Left ventricle myocardium superior (tissue), 1 donor: ENCODE results near the gene AHR. TPM values are rescaled to one million over a fixed set of nuclear protein-coding genes. Genes with fewer than 3 reads are reported as not detected.

Experiments used
- ATAC-seq: fragments of 200-7000 bp; cut with Tn5 transposase; one replicate; pipeline ENCODE4 v1.9.1; 2020; ENCODE audit warnings: mild to moderate bottlenecking, moderate library complexity
- DNase-seq: peaks from one replicate; pipeline ENCODE4 v3.0.0-alpha.2; 2020
- intact Hi-C: fragments of 100-400 bp; cut with micrococcal nuclease; formaldehyde crosslinking; loops from one replicate; pipeline ENCODE4 v1.11.0; 2022
- total RNA-seq: library from RNA; stranded (reverse); fragmentation: NEBNext Ultra II Directional; extraction: Animal tissue kit (Norgen Biotek cat#: 25700); gene quantifications from one replicate; pipeline ENCODE4 v1.2.1, GENCODE V29; 2021
- donor health status: DM: no; HTN: yes; CAD: no; lungs with severe emphysema.

The AHR gene
- total RNA-seq, 1 donor from 2014 or later = 37.9 TPM

DNA sequence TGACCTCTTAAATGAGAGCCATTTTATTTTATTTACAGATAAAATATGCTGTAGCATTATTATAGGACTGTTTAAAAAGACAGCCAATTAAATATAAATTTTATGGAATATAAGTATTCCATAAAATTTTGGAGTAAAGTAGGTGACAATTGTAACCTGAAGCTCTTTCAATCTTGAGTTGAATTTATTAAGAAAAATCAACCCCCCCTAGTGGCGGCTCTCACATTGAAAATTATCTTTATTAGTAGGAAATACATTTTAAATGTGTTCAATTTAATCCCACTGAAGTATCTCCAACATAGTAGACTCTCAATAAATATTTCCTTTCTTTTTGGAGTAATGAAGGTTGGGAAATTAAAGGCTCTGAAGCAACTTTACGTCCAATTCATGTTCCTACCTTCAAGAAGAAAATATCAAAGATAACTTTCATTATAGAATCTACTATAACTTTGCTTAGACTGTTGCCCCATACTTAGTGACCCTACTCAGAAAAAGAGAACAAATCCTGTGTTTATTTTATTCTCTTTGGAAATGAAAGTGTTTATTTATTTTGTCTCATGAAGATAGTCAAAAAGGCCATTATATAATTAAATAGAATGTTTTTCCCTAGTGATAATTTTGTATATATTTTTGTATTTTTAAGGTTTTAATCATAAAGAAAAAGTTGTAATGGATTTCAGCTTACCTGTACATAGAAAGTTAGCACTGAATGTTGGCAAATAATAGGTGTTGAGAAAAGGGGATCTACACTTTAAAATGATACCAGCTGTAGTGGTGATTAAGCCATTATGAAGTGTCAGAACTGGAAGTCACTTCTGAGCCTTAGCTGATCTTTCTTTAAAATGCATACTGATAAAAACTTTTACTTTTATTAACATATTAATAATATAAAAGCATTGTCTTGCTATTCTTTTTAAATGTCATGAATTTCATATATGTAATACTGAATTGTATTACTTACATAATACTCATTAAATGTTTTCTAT lies 3.3 kb downstream of the AHR start:
- DNase-seq = no peak
- no peak for ATAC-seq
- intact Hi-C loops = loop anchor here (10.0 kb wide), 1 partner anchor 317 kb away; no protein-coding TSS in a partner anchor

DNA sequence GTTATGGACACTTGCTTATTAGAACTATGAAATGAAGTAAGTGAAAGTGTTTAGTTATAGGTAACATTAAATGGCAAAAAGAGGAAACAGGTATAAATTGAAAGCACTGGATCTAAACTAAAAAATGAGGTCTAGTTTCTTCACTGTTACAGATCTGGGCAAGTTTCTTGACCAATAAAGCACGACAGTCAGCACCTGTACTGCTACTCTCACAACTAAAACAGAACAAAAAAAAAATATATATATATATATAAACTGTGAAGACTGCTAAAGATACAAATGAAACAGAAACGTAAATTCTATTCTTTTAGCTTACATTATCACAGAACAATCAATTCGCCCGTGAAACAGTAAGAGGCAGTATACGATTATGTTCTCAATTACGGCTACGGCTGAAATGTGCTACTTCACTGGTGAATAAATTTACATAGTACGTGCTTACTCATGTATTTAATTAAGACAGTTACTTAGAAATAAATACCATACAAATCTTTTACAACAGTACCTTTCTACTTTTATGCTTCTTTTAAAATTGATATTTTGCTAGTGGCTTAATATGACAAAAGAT lies 4.2 kb downstream of the AHR start:
- intact Hi-C loops = loop anchor here (10.0 kb wide), 1 partner anchor 318 kb away; no protein-coding TSS in a partner anchor

DNA sequence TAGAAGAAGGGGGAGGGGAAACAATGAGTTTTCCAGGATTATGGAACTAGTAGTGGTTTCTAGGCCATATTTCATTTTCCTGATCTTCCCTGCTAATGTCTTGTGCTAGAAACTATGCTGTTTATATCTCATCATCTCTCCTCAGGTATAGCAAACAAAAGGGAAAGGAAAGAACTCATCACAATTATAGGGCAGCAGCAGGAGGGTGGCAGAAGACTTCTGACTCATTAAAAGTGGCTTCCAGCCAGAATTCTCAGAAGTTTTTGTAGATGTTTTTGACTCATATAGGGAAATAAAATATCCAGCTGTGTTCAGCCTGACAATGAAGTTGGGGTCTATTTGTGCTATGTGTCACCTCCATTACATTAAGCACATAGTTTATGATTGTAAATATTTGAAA lies 6.5 kb downstream of the AHR start:
- DNase-seq (no peak), ATAC-seq (peak; percentile 17)
- intact Hi-C loops = loop anchor here (10.0 kb wide), 1 partner anchor 320 kb away; no protein-coding TSS in a partner anchor

More for the DNA sequence above, 4.2 kb downstream of the AHR start:
- ATAC-seq (no peak), DNase-seq (no peak)

DNA sequence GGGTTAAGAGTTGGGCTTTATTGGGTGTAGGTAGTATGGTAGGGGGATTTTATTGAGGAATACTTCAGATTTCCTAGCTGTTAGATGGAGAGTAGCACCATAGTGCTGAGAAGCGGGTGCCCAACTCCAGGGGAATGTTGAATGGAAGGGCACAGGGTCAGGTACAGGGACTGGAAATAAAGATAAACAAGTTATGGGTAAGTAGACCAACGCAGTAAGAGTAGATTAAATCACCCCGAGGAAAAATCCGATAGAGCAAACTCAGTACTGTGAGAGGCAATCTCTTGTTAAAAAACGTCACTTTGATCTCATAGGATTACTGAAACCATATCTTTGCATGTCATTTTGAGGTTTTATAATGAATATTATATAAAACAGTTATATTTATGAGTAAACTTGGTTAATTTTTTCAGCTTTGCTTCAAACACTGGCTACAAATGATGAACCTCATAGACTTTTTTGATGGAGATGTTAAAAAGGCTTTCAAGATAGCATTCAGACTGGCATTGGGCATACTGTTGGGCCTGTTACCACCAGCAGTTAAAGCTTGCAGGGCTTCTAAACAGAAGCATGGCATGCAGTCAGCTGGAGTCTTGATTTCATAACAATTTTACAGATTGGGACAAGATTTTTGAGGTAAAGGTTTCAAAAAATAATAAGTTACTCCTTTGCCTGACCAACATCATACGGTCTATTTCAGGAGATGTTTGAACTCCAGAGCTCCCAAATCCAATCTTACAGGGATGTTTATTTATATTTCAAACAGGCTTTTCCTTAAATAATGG lies 7.1 kb downstream of the AHR start:
- ATAC-seq (no peak), DNase-seq (no peak)
- intact Hi-C loops = loop anchor here (10.0 kb wide), 1 partner anchor 321 kb away; no protein-coding TSS in a partner anchor

DNA sequence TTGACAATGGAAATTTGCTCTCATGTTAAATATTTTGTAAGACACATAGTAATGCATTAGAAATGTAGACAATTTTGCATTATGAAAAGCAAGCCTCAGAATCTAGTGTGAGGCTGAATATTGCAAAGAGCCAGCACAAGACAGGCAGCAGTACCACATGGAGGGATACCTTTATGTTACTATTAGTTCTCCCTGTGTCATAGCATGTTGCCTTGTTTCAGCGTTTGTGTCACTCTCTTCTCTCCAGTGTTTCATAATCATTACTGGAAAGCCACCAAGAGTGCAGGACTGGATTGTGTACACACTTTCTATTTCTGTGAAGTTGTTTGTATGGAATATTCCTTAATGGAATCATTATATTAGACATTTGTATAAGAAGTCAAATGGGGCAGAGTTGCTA lies 8.5 kb downstream of the AHR start:
- intact Hi-C loops = loop anchor here (10.0 kb wide), 1 partner anchor 322 kb away; no protein-coding TSS in a partner anchor
- DNase-seq (no peak), ATAC-seq (peak; percentile 91)

DNA sequence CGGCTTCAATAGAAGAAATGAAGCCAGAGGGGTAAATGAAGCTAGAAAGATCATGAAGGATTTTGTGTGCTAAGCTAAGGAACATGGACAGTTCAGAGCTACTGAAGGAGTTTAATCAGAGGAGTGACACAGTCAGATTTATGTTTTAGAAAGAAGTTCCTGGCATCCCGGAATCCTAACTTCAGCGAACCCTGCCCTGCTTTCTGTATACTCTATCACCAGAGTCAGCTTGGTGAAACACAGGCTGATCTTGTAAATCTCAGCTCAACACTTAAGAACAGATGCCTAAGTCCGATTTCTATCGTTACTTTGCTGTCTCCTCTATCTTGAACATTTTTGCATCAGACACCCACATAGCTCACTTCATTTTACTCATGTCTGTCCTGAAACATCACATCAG lies 9.1 kb downstream of the AHR start:
- intact Hi-C loops = loop anchor here (10.0 kb wide), 1 partner anchor 323 kb away; no protein-coding TSS in a partner anchor
- peak; percentile 18 for ATAC-seq
- no peak for DNase-seq

DNA sequence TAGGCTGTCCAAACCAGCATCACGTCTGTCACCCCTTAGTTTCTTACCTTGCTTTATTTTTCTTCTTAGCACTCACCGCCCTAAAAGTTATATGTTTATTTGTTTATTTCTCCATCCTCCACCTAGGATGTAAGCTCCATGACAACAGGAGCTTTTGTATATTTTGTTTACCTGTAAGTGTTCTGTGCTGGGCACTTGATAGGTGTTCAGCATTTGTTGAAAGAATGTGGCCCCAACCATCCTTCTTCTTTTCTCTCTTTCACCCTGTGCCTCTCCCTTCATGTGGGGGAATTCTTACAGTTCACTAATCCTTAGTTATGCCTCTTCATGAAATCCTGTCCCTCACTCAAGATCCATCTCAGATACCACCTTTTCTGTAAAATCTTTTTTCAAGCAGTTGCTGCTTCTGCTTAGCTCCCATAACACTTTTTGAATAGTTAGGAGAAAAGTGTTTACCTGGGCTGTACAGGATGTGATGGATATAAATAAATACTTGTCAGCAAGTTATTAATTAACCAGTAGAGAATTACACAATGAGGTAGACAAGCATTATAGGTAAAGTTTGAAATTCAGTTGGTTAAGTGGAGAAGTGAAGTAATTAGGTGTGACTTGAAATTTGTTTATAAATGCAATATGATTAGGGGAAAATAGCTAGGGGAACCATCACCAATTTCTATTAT lies 9.7 kb downstream of the AHR start:
- intact Hi-C loops = loop anchor here (10.0 kb wide), 1 partner anchor 323 kb away; no protein-coding TSS in a partner anchor
- DNase-seq (no peak), ATAC-seq (no peak)

DNA sequence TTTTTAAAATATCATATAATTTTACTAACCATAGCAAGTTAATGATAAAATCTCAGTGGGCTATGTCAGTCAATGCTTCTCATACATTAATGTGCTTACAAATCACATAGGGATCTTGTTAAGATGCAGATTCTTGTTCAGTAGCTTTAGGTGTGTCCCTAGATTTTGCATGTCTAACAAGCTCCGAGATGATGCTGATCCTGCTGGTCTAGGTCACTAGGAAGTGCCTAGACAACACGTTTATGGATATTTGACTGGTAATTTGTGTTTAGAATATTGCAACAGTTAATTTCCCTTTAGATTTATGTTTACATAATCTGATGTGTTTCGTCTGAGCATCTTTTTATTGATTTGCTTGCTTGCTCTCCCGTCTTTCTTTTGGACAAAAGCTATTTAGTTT lies 12.7 kb downstream of the AHR start:
- ATAC-seq = no peak
- no peak for DNase-seq
- intact Hi-C loops = no loop called here

DNA sequence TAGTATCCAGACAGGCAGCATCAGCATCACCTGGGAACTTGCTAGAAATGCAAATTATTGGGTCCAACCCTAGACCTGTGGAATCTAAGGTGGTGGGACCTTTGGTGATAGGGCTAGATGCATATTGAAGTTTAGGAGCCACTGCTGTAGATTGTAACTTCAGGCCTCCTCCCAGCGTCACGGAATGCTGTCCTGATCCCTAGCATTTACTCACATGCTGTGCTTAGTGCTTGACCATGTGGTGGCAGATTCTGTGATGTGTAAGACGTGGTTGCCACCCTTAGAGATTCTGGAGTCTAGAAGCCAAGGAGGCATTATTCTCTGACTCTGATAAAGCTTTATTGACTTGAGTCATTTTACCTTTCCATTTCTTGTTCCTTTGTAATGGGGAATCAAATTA lies 13.5 kb downstream of the AHR start:
- ATAC-seq = no peak
- intact Hi-C loops = no loop called here

DNA sequence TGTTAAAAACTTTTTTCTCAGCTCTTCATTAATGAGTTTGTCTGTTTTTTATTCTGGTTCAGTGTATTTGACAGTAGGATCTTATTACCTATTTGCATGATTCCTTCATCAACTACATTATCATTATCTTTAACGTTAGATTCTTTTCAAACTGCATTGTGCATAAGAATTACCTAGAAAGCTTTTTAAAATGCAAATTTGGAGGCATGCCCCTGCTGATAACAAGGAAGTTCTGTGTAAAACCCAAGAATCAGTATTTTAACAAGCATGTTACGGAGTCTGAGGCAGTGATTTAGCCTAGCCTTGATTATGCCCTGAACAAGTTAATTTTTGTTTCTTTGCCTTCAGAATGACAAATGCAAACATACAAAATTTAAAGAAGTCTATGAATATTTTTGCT lies 14.2 kb downstream of the AHR start:
- ATAC-seq (no peak), DNase-seq (no peak)
- intact Hi-C loops = no loop called here

More for the DNA sequence above, 13.5 kb downstream of the AHR start:
- no peak for DNase-seq

DNA sequence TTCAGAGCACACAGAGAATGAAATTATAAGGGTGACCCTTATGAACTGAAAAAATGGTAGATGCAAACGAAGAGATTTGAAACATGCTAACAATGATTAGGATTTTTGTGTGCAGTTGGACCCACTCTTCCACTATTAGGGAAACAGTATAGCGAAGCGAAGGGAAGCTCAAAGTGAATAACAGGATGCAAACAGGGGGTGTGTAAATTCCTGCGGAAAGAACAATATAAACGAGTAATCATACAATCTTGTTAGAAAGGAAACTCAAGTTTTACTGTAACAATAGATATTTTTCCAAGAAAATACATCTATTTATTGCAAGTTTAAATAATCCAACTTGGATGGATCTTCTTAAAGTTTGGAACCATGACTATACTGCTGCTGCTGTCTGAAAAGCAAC lies 14.7 kb downstream of the AHR start:
- intact Hi-C loops = no loop called here
- DNase-seq (no peak), ATAC-seq (peak; percentile 41)

DNA sequence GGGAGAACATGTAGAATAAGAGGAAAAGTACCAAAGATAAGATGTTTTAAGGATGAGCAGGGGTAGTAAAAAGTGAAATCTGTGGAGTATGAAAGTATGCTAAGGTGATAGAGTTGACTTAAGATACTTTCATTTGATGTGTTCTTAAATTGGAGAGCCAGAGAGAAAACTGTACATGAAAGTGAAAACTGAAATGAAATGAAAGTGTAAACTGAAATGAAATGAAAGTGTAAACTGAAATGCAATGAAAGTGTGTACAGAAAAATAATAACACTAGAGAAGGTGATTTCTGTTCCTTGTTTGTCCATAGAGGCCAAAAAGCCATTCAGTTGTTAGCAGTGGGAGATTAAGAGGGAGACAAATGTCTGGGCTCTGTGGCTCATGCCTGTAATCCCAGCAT lies 17.5 kb downstream of the AHR start:
- intact Hi-C loops = no loop called here
- no peak for DNase-seq
- ATAC-seq = no peak

DNA sequence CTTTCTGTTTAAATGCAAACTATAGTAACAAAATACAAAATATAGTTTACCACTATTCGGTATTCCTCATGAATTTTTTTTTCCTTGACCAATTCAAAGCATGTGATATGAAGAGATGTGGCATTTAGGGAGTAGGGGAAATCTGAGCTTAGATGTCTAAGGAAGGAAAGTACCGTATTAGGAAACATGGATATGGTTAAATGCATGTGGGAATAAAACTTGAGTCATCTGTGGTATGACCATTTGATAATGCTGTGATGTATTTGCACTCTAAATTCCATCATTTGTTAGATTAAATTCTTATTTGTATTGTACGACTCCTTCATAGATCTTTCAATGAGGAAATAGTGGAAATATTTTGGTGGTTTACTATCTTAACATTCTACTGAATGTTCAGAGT lies 19.7 kb downstream of the AHR start:
- ATAC-seq = no peak

DNA sequence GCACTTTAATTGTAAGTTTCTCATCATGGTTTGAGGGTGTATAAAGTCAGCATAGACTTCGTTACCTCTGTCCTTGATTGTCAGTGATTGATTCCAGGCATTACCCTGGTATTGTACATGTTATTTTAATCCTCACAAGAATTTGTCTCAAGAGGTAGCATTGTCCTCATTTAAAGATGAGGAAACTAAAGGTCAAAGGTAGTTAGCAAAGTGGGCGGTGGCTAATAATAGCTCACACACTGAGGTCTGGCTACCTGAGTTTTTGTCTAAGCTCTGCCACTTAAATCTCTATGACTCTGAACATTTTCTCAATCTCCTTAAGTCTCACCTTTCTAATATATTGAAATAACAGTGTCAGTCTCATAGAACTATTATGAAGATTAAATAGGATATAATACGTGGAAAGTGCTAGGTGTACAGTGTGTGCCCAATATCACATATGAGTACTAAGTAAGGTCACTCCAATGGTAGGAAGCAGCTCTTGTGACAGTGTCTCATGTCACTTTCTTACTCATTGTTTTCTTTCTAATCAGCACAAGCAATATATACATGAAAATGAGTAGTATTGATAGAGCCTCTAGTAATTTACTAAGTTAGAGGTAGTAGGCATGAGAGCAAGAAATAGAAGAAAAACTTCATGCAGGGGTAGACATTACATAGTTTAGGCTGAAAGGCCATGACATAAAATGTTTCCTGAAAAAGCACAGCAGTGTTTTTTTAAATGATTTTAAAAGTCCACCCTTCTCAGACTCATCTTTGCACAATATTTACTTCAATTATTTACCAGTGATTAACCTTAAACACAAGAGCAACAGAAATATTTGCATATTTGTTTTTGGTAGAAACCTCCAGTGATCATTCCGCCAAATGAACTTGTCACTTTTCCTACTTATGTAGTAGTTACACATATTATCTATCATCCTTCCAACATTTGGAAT lies 21.0 kb downstream of the AHR start:
- intact Hi-C loops = no loop called here
- peak; percentile 48 for ATAC-seq

More for the DNA sequence above, 19.7 kb downstream of the AHR start:
- intact Hi-C loops = no loop called here
- DNase-seq = no peak

DNA sequence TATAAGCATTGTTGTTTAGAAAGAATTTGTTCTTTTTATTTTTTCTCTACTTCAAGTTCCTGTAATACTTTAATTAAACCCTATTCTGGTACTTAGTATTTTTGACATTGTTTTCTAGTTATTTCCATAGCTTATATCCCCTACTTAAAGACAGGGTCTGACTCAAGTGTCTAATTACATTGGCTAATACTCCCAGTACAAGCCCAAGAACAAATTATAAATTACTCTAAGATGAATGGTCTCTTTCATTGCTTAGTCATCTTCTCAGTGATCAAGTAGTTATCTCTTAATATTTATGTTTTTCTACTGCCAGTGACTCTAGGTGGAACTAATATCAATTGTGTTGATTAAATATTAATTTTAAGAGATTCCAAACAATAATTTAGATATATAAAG lies 21.6 kb downstream of the AHR start:
- DNase-seq (no peak), ATAC-seq (no peak)
- intact Hi-C loops = no loop called here

More for the DNA sequence above, 21.0 kb downstream of the AHR start:
- DNase-seq = no peak

DNA sequence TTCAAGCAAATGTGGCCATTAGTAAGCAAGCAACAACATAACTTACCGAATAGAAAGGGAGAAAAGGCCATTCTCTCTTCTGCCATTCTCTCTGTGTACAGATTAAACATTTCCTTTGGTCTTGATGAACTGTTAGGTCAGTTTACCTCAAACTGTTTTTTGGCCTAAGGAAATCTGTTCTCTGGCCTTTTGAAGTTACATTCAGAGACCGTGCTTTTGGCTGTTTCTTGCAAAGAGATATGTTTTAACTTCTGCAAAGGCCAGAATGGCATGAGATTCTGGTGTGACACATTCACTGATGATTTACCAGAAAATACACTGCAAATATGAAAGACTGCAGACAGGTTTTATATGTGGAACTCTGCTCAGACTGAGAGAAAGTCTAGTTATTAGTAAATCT lies 22.2 kb downstream of the AHR start:
- DNase-seq (no peak), ATAC-seq (no peak)
- intact Hi-C loops = no loop called here

DNA sequence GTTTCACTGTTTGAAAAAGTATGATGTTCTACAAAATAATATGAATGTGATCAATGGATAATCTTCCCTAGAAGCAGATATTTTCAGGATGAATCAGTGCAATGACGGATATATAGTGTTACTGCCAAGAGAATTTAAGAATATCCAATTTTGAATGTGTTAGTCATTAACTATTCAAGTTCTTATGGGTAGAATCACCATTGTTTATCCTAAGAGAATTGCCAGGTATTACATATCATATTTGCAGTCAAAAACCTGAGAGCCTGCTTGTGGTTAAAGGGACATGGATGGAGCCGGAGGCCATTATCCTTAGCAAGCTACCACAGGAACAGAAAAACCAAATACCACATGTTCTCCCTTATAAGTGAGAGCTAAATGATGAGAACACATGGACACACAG lies 26.9 kb downstream of the AHR start:
- intact Hi-C loops = no loop called here
- DNase-seq (no peak), ATAC-seq (no peak)

DNA sequence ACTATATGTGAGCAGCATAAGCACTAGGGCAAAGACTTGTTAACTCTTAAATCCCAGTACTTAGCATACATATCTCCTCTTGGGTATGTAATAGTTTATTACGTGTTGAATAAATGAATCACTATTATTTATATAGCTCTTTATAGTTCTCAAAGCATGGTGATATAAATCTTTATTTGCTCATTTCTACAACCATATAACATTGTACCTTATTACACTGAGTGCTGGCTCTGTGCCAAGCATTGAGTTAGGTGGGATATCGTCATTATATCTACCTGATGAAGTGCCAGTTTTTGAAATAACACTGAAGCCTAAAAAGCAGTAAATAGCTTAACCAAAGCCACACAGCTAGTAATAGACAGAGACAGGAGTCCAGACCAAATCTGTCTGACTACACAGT lies 27.9 kb downstream of the AHR start:
- intact Hi-C loops = no loop called here
- ATAC-seq (no peak), DNase-seq (no peak)
